ENCODE data around the gene CLPTM1L. TPM values are rescaled to one million over a fixed set of nuclear protein-coding genes. Genes with fewer than 3 reads are reported as not detected.

Gene CLPTM1L
- total RNA-seq (2014; rRNA removed; shearing (Covaris generic)): 83.2 and 93.4 TPM in 2 replicates

GRCh38 chr5:1344975-1345838 lies at the start of gene CLPTM1L:
Gene CLPTM1L, minus strand, starts transcription at chr5:1345099. Its CDS starts 258 bp downstream, at chr5:1344841.
- Histone ChIP-seq H3K9me3 (replicated peaks) (no peaks in the 10 kb centered on the region), H3K36me3 (no peaks in the 10 kb centered on the region), H3K27me3 (no peaks in the 10 kb centered on the region), H3K4me1 (no peaks in the 10 kb centered on the region), H3K4me3 (peak within 1 kb of the TSS; percentile 87), H3K27ac (peak within 1 kb of the TSS; percentile 55)
- DNase-seq: peak; percentile 64 to 79

- Histone ChIP-seq H3K4me3 (no peak overlapping the region), H3K36me3 (no peaks in the 10 kb centered on the region), H3K27ac (no peak overlapping the region), H3K9me3 (replicated peaks) (no peaks in the 10 kb centered on the region), H3K27me3 (no peaks in the 10 kb centered on the region), H3K4me1 (no peaks in the 10 kb centered on the region)
- no peak for DNase-seq
Measured at GRCh38 chr5:1393571-1394501, 48.9 kb upstream of the CLPTM1L start.

GRCh38 chr5:1392801-1393565 lies 48.1 kb upstream of the CLPTM1L start:
- Histone ChIP-seq H3K9me3 (replicated peaks) (no peaks in the 10 kb centered on the region), H3K36me3 (no peaks in the 10 kb centered on the region), H3K4me3 (no peak overlapping the region), H3K4me1 (no peaks in the 10 kb centered on the region), H3K27ac (no peak overlapping the region), H3K27me3 (no peaks in the 10 kb centered on the region)
- no peak for DNase-seq

DNA sequence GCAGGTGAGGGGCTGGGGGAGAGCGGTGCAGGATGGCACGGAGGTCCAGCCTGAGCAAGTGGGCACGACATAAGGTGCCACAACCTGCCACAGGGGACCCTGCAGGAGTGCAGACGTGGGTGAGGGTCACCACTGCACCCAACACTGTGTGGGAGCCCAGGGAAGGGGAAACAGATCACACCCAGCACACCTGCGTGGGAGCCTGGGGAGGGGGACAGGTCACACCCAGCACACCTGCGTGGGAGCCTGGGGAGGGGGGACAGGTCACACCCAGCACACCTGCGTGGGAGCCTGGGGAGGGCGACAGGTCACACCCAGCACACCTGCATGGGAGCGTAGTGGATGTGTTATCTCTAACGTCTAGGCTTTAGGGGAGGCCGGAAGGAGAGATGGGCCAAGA lies 47.4 kb upstream of the CLPTM1L start:
- H3K4me3 ChIP-seq: no peak overlapping the region
- no peaks in the 10 kb centered on the region for H3K27me3 ChIP-seq
- no peak for DNase-seq

GRCh38 chr5:1391691-1392090 lies 46.8 kb upstream of the CLPTM1L start:
- Histone ChIP-seq H3K27me3 (no peaks in the 10 kb centered on the region), H3K9me3 (replicated peaks) (no peaks in the 10 kb centered on the region)
- DNase-seq: no peak

More for the DNA sequence above, 47.4 kb upstream of the CLPTM1L start:
- no peak overlapping the region for H3K27ac ChIP-seq
- H3K36me3 ChIP-seq: no peaks in the 10 kb centered on the region
- no peaks in the 10 kb centered on the region for H3K4me1 ChIP-seq
- H3K9me3 ChIP-seq (replicated peaks): no peaks in the 10 kb centered on the region

DNA sequence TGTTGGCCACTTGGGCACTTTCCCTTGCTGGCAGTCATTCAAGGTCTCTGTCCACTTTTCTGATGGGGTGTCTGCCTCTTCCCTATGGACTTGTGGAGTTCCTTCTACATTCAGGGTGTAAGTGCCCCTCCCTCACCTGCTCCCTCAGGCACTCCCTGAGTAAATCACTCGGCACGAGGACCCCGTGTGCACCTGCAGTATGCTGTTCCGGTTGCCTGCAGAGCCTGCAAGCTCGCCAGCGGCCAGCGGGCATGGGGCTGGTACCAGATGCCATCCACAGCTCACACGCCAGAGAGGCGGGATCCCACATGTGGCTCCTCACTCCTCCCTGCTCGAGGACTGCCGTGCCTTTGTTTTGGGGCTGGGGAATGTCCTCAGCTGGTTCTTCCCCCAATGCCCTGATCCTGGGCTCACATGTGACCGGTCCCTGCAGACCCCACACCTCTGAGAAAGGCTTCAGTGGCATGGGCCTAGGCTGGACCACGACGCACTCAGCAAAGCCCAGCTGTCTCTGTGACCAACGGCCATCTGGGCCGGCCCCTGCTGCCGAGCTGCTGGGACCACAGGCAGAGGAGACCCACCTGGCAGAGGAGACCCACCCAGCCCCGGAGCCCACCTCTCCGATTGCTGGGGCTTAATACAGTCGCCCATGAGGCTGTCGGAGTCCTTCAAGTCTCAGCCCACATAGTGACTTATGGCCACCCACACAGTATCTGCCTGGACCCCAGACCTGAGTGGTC lies 46.1 kb upstream of the CLPTM1L start:
- Histone ChIP-seq H3K27ac (no peak overlapping the region), H3K27me3 (no peaks in the 10 kb centered on the region)

More at GRCh38 chr5:1391691-1392090, 46.8 kb upstream of the CLPTM1L start:
- Histone ChIP-seq H3K27ac (no peak overlapping the region), H3K4me3 (no peak overlapping the region), H3K36me3 (no peaks in the 10 kb centered on the region), H3K4me1 (no peaks in the 10 kb centered on the region)

DNA sequence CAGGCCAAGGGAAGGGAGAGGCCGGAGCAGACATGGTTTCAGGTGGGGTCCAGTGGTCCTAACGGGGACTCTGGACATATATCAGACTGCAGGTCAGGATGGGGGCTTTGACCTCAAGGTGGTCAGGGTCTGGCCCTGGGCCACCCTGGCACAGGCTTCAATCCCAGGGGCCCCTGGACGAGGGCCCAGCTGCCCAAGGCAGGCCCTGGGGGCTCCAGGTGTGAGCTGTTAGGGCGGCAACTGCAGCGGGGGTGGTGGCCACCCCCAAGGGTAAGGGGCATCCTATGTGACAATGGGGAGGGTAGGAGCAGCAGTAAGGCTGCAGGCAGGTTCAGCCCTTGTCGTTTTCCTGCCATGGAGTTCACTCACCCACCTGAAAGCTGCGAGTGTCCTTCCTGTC lies 45.4 kb upstream of the CLPTM1L start:
- no peaks in the 10 kb centered on the region for H3K27me3 ChIP-seq

More for the DNA sequence above, 46.1 kb upstream of the CLPTM1L start:
- H3K9me3 ChIP-seq (replicated peaks): no peaks in the 10 kb centered on the region
- no peaks in the 10 kb centered on the region for H3K4me1 ChIP-seq
- no peaks in the 10 kb centered on the region for H3K36me3 ChIP-seq
- no peak overlapping the region for H3K4me3 ChIP-seq
- no peak for DNase-seq

GRCh38 chr5:1388383-1388967 lies 43.6 kb upstream of the CLPTM1L start:
- Histone ChIP-seq H3K9me3 (replicated peaks) (no peaks in the 10 kb centered on the region), H3K4me1 (no peaks in the 10 kb centered on the region), H3K27ac (no peak overlapping the region), H3K36me3 (no peaks in the 10 kb centered on the region), H3K4me3 (no peak overlapping the region), H3K27me3 (no peaks in the 10 kb centered on the region)
- no peak for DNase-seq

More for the DNA sequence above, 45.4 kb upstream of the CLPTM1L start:
- Histone ChIP-seq H3K4me1 (no peaks in the 10 kb centered on the region), H3K27ac (no peak overlapping the region), H3K4me3 (no peak overlapping the region), H3K9me3 (replicated peaks) (no peaks in the 10 kb centered on the region), H3K36me3 (no peaks in the 10 kb centered on the region)
- no peak for DNase-seq

DNA sequence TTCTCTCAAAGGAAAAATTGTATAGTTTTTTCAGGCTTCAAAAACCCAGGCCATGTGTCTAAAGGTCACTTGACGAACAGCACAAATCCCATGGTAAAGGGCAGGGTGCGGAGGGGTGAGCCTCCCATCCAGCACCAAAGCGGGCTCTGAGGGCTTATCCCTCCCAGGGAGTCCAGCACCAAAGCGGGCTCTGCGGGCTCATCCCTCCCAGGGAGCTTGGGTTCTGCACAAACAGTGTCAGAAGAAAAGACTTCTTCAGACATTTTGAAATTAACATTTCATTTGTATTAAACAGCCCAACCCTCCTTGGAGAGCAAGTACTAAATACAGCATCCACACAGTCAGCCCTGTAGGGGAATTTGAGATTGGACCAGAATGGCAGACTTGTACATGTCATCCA lies 43.0 kb upstream of the CLPTM1L start:
- Histone ChIP-seq H3K27me3 (no peaks in the 10 kb centered on the region), H3K36me3 (no peaks in the 10 kb centered on the region), H3K9me3 (replicated peaks) (no peaks in the 10 kb centered on the region), H3K27ac (no peak overlapping the region), H3K4me3 (no peak overlapping the region), H3K4me1 (no peaks in the 10 kb centered on the region)
- DNase-seq: no peak

DNA sequence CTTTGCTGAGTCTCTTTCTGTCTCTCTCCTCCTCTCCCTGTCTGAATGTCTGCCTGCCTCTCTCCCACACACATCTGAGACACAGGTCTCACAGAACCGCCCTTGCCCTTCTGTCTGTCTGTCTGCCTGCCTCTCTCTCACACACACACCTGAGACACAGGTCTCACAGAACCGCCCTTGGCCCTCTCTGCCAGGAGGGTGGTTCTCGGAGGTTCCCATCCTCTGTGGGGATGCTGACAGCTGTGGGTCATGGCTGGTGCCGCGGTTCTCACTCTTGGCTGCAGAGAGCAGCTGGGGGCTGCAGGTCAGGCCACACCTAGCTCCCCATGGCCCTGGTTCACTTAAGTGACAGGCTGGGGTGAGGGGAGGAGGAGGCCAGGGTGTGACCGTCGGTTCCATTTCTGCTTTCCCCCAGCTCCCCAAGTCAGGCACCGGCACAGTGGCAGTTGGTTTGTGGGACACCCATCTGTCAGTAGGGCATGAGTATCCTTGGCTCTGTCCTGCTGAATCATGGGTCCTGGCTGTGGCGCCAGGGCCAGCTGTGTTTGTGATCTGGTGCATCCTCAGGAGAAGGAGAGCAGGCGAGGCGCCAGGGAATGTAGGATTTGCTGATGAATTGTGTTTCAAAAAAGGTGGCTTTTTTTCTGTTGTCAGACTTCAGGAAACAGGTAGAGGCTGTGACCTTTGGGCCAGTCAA lies 42.3 kb upstream of the CLPTM1L start:
- no peaks in the 10 kb centered on the region for H3K9me3 ChIP-seq (replicated peaks)
- H3K4me1 ChIP-seq: no peaks in the 10 kb centered on the region
- DNase-seq: no peak
- no peak overlapping the region for H3K4me3 ChIP-seq
- H3K27me3 ChIP-seq: no peaks in the 10 kb centered on the region
- no peaks in the 10 kb centered on the region for H3K36me3 ChIP-seq
- no peak overlapping the region for H3K27ac ChIP-seq

DNA sequence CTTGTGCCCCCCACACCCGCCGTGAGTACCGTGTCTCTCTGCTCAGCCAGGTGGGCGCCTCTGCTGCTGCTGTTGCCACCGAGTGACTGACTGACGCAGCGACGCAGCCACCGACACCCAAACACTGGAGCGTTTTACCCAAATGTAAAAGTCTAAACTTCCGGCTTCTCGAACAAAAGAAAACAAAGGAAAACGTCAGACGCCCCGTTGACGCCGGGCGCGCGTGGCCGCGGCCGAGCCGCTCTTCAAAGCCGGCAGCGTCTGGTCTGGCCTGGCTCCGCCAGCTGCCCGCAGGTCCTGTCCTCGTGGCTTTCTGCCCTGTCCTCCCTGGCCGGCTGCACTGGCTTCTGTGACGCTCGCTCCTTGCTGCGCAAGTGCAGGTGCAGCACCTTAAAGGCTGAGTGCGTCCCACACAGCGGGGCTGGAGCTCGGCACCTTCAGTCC lies 41.4 kb upstream of the CLPTM1L start:
- Histone ChIP-seq H3K4me3 (no peak overlapping the region), H3K36me3 (no peaks in the 10 kb centered on the region), H3K27me3 (no peaks in the 10 kb centered on the region), H3K4me1 (no peaks in the 10 kb centered on the region), H3K9me3 (replicated peaks) (no peaks in the 10 kb centered on the region), H3K27ac (no peak overlapping the region)
- DNase-seq: no peak

DNA sequence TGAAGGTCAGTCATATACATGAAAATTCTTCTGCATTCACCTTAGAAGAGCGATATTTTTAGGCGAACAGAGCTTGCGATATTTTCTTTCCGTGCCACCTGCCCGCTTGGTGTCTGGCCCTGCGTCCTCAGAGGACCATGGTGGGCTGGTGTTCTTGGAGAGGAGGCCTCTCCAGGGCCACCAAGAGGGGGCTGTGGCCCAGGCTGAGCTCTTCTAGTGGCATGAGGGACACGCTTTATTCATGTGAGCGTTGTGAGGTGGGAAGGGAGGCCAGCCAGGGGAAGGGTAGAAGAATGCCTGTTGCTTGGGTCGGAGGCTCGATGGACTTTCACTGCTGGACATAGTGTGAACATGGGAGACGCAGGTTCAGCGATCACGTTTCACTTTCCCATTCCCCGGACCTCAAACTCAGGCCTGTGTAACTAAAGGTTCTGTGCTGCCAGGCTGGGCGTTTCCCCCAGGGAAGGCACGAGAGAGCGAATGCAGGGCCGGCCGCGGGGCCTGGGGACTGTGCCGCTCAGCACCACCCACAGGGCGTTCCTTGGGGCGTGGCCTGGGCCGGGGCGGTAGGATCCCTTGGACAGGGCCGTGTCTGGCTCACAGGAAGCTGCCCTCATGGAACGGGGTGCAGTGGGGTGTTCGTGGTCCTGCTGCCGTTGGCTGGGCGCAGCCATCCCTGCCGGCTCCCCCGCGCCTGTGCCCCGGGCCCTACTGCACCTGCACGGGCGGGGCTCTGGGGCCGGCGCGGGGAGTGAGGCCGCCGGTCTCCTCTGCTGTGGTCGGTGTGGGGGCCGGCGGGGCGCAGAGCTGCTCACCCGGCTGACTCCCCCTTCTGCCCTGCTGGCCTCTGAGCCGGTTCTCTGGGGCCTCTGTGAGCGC lies 40.7 kb upstream of the CLPTM1L start:
- Histone ChIP-seq H3K4me3 (no peak overlapping the region), H3K36me3 (no peaks in the 10 kb centered on the region), H3K27me3 (no peaks in the 10 kb centered on the region), H3K27ac (no peak overlapping the region), H3K4me1 (no peaks in the 10 kb centered on the region), H3K9me3 (replicated peaks) (no peaks in the 10 kb centered on the region)
- DNase-seq: peak; percentile 29 to 33
